ENCODE measurements around the gene POU2F3.

DNA sequence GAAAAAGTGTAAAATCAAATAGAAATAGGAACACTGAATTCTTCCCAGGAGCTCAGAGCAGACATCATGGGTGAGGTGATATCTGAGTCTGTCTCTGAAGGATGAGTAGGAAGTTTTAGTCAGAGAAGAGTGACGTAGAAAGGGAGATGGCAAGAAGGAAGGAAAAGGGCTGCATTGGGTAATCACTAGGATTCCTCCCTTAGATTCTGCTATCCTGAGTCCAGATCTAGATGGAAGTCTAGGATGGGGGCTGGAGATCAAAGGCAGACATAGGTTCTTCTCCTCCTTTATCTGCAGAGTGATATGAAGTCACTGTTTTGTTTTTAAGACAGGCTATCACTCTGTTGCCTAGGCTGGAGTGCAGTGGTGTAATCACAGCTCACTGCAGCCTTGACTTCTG lies 30.4 kb downstream of the POU2F3 start:
- no peak for TF ChIP-seq EZH2 (IDR thresholded peaks at IDR 0.05; ENCODE audit: insufficient read depth, poor library complexity, severe bottlenecking)
- TF ChIP-seq EZH2phosphoT487 (IDR thresholded peaks at IDR 0.05; ENCODE audit: insufficient read depth, low read depth) = no peak
